HG02885 (cell line): Measurements from ENCODE around the gene HYPK.
A peak's percentile ranks its signal among the peaks of the same experiment; 100 is the strongest.
"Not testable (repeated sequence)": the region's sequence is repeated elsewhere in the genome, so short reads cannot be mapped to it uniquely, and the experiment has no call there.

Experiments
- ATAC-seq: cut with Tn5 transposase; IDR thresholded peaks from one replicate; pipeline ENCODE4 v1.9.1; 2021; ENCODE audit warnings: mild to moderate bottlenecking; ENCODE audit not compliant: unreplicated experiment, poor library complexity

HYPK gene

GRCh38 chr15:43794269-43795037 is 5.9 kb upstream of the HYPK start:
- ATAC-seq, result no peak

- ATAC-seq, result no peak
Measured at GRCh38 chr15:43795197-43795596, 5.2 kb upstream of the HYPK start.

DNA sequence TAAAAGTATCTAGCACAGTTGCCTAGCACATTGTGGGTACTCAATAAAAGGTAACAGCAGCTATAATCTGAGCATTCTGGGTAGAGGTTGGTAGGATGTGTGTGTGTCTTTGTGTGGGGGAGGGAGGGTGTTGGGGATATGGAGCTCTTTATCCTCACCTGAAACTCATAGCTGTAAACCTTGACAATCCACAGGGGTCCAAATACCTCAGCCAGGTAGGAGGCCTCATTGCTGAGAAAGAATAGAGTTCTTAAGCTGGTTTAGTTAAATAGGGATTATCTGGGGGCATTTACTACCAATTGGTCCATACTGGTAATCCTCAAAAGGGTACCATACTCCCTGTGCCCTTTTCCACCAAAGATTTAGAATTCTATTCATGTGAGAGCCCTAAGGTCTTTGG is 4.4 kb upstream of the HYPK start:
- no peak for ATAC-seq

DNA sequence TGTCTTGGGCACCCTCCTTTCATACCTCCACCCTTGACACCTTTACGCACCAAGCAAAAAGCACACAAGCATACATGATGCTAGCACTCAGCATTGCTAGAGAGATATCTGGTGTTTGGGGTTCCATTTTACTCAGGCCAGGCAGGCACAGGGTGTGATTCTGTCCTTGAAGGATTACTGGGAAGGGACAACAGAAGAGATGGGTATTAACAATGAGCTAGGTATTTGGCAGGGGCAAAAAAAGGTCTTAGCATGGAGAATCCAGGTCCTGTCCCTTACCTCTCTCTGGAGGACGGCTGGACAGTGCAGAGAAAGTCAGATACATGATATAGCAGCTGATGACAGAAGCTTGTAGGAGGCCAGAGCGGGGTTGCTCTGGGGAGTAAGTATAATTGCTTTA is 3.8 kb upstream of the HYPK start:
- no peak for ATAC-seq

GRCh38 chr15:43799209-43799944 is 1.0 kb upstream of the HYPK start:
- no peak for ATAC-seq

- ATAC-seq, result no peak
Measured at GRCh38 chr15:43799945-43800285, 484 bp upstream of the HYPK start, which contains the start of gene SERINC4. Gene SERINC4 (minus strand): TSS chr15:43800220. CDS start chr15:43799986, 234 bp downstream.

DNA sequence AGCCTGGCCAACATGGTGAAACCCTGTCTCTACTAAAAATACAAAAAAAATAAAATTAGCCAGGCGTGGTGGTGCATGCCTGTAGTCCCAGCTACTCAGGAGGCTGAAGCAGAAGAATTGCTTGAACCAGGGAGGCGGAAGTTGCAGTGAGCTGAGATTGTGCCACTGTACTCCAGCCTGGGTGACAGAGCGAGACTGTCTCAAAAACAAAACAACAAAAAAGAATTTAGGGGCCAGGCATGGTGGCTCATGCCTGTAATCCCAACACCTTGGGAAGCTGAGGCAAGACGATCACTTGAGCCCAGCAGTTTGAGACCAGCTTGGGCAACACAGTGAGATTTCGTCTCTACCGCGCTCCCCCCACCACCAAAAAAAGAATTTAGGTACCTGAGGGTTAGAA is 2.3 kb downstream of the HYPK start:
- ATAC-seq, result not testable (repeated sequence)

DNA sequence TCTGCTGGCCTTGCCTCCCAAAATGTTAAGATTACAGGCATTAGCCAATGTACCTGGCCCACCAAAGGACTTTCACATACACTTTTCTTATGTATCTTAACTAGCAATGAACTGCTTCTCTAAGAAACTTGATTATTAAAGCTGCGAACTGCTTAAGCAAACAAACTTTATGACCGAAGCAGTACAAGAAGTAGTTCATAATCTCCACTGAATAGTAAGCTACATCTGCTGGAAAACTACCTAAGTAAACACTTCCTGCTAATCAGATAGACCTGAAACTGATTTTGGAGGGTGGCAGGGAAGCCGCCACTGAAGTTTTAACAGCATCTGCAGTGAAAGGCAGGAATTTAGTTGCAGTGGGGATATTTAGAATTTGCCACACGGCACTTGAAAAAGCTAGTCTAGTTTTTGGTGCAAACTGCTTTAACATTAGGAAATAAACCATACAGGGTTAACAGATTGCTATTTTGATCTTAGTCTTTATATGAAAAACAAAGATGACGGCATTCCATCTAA is 8.1 kb downstream of the HYPK start:
- no peak for ATAC-seq

- ATAC-seq, result peak; percentile 79
Measured at GRCh38 chr15:43808960-43809678, 8.7 kb downstream of the HYPK start.

DNA sequence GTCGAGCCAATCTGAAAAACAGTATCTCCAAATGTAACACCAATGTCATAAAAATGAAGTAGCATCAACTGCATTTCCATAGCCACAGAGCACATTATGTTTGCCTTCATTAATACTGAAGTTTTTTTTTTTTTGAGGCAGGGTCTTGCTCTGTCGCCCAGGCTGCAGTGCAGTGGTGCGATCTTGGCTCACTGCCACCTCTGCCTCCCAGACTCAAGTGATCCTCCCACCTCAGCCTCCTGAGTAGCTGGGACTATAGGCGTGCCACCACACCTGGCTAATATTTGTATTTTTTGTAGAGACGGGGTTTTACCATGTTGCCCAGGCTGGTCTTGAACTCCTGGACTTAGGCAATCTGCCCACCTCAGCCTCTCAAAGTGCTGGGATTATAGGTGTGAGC is 14.7 kb downstream of the HYPK start:
- ATAC-seq, result not testable (repeated sequence)

DNA sequence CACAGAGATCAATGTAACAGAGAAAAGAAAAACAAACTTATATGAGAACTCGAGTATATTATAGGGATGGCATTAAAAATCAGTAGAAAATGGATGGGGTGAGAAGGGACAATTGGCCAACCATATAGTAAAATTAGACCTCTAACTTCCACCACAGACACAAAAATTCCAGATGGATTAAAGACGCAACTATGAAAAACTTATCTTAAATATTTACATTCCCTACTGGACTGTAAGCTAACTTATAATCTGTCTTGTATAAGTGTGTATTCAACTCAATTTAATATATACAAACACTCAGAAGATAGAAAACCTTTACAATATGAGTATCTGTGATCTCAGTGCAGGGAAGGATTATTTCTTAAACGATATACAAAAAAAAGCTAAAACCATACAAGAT is 21.1 kb downstream of the HYPK start:
- no peak for ATAC-seq

- ATAC-seq, result peak; percentile 76
Measured at GRCh38 chr15:43824302-43825246, 24.2 kb downstream of the HYPK start, which contains the start of gene MFAP1. Gene MFAP1 (minus strand): TSS chr15:43824690. CDS start chr15:43824569, 121 bp downstream.

- ATAC-seq, result not testable (repeated sequence)
Measured at GRCh38 chr15:43825305-43825704, 24.9 kb downstream of the HYPK start.

DNA sequence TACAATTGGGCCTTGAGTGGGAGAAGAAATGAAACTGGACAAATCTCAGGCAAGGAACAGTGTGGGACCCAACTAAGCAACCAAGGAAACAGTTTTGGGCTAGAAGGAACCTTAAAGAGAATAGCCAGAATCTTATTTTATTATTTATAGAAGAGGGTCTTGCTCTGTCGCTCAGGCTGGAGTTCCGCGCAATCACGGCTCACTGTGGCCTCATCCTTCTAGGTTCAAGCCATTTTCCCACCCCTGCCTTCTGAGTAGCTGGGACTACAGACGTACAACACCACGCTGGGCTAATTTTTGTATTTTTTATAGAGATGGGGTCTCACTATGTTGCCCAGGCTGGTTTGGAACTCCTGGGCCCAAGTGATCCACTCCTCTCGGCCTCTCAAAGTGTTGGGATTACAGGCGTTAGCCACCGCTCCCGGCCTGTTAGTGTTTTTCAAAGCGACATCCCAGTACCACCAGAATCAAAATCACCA is 25.7 kb downstream of the HYPK start:
- ATAC-seq, result no peak

- ATAC-seq, result peak; percentile 70
Measured at GRCh38 chr15:43826508-43827341, 26.3 kb downstream of the HYPK start, which contains the start of gene WDR76. Gene WDR76 (plus strand): TSS chr15:43827002. CDS start chr15:43827033, 31 bp downstream.

- ATAC-seq, result no peak
Measured at GRCh38 chr15:43828061-43828657, 27.8 kb downstream of the HYPK start.

GRCh38 chr15:43829951-43830540 is 29.6 kb downstream of the HYPK start:
- ATAC-seq, result not testable (repeated sequence)
